ENCODE results near the gene ASPN. TPM values are rescaled to one million over a fixed set of nuclear protein-coding genes. Genes with fewer than 3 reads are reported as not detected.
"Not testable (repeated sequence)": the region's sequence is repeated elsewhere in the genome, so short reads cannot be mapped to it uniquely, and the experiment has no call there.

Gene ASPN
- total and polyA plus RNA-seq, 8 donors: 2.1 to 27.5 (median 5.2) TPM

GRCh38 chr9:92425474-92425873, 56.8 kb downstream of the ASPN start:
- ATAC-seq (no peak), DNase-seq (peak in 2 of 4 donors; percentile 88 to 90)
- no peaks in the 10 kb centered on the region for H3K27me3 ChIP-seq
- TF ChIP-seq CTCF (IDR thresholded peaks at IDR 0.05): no peak
- H3K4me1 ChIP-seq: no peaks in the 10 kb centered on the region
- H3K4me3 ChIP-seq: no peak overlapping the region
- H3K36me3 ChIP-seq: no peaks in the 10 kb centered on the region
- peak overlapping the region in 1 of 2 donors; percentile 65 for H3K27ac ChIP-seq
- no peaks in the 10 kb centered on the region for H3K9me3 ChIP-seq
- intact Hi-C loops (cut with DNase I): no loop called here

- H3K27me3 ChIP-seq: no peaks in the 10 kb centered on the region
- ATAC-seq (no peak), DNase-seq (no peak)
- TF ChIP-seq CTCF (IDR thresholded peaks at IDR 0.05): no peak
- no peaks in the 10 kb centered on the region for H3K9me3 ChIP-seq
- no peak within 1 kb of the TSS for H3K4me3 ChIP-seq
- H3K27ac ChIP-seq: peak within 1 kb of the TSS in 1 of 2 donors; percentile 65
- no peaks in the 10 kb centered on the region for H3K4me1 ChIP-seq
- intact Hi-C loops (cut with DNase I): no loop called here
- H3K36me3 ChIP-seq: no peaks in the 10 kb centered on the region
These were observed 58.0 kb downstream of the ASPN start, which contains the start of gene OMD for GRCh38 chr9:92424340-92424739. Gene OMD (minus strand): TSS chr9:92424471. CDS start chr9:92417558, 6,913 bp downstream.

DNA sequence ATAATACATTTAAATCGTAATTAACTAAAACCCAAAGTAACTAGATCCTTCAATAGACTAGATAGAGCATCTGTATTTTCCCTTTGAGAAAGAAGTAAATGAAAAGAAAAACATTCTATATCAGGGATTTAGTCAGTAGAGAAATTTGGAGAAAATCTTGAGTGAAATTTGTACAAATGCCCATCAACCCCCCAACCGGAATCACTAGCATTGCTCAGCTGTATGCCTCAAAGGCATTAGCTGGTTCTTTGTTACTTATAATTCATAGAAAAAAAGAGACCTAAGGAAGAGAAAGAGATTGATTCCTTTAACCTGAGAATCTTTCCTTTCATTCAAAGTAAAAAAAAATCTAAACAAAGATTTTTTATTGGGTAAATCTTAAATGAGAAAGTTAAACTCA, 58.7 kb downstream of the ASPN start:
- Histone ChIP-seq H3K4me3 (no peak overlapping the region), H3K27ac (peak overlapping the region in 1 of 2 donors; percentile 65), H3K36me3 (no peaks in the 10 kb centered on the region), H3K27me3 (no peaks in the 10 kb centered on the region), H3K4me1 (no peaks in the 10 kb centered on the region), H3K9me3 (no peaks in the 10 kb centered on the region)
- intact Hi-C loops (cut with DNase I): no loop called here
- DNase-seq (no peak), ATAC-seq (no peak)
- no peak for TF ChIP-seq CTCF (IDR thresholded peaks at IDR 0.05)

GRCh38 chr9:92422611-92423338, 59.5 kb downstream of the ASPN start:
- no peak for TF ChIP-seq CTCF (IDR thresholded peaks at IDR 0.05)
- ATAC-seq: no peak
- intact Hi-C loops (cut with DNase I): no loop called here
- no peaks in the 10 kb centered on the region for H3K9me3 ChIP-seq
- no peaks in the 10 kb centered on the region for H3K4me1 ChIP-seq
- H3K4me3 ChIP-seq: no peak overlapping the region
- no peaks in the 10 kb centered on the region for H3K27me3 ChIP-seq
- no peak for DNase-seq
- H3K27ac ChIP-seq: peak overlapping the region in 1 of 2 donors; percentile 65
- H3K36me3 ChIP-seq: no peaks in the 10 kb centered on the region

DNA sequence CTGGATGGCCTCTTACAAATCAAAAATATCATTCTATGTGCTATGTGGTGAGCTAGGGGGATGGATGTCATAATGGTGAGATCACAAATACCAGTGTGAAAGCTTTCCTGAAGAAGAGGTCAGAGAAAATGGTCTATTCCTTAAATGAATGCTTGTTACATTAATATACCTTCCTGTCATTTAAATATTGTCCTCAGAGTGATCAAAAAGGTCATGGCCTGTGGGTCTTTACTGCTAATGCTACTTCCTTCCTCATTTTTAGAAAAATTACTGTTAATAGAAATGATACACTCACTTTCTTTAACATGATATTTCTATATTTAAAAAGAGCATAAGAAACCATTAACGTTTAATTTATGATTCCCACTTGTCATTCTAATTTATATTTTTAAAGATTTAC, 67.7 kb downstream of the ASPN start:
- DNase-seq (no peak), ATAC-seq (no peak)
- no peak overlapping the region for H3K4me3 ChIP-seq
- intact Hi-C loops (cut with DNase I): no loop called here
- H3K9me3 ChIP-seq: no peaks in the 10 kb centered on the region
- no peaks in the 10 kb centered on the region for H3K4me1 ChIP-seq
- no peak for TF ChIP-seq CTCF (IDR thresholded peaks at IDR 0.05)
- H3K36me3 ChIP-seq: no peaks in the 10 kb centered on the region
- H3K27me3 ChIP-seq: no peaks in the 10 kb centered on the region
- H3K27ac ChIP-seq: no peak overlapping the region

GRCh38 chr9:92411157-92411556, 71.1 kb downstream of the ASPN start:
- H3K27ac ChIP-seq; DNase-seq; intact Hi-C loops (cut with DNase I); H3K4me1 ChIP-seq; H3K27me3 ChIP-seq; ATAC-seq; H3K4me3 ChIP-seq; H3K36me3 ChIP-seq; H3K9me3 ChIP-seq: not testable (repeated sequence)
